GM23248 (cell line): ENCODE results near the gene KCNIP1. TPM values are rescaled to one million over a fixed set of nuclear protein-coding genes. Genes with fewer than 3 reads are reported as not detected.

Source experiments
- DNase-seq: peaks from one replicate; pipeline ENCODE4 v3.0.0-alpha.2; 2015
- H2AFZ ChIP-seq: fragments of 200-600 bp; sonication (generic); 2 replicates; pipeline ENCODE4 v1.6.1; 2016; ENCODE audit warnings: antibody characterized with exemption
- H3F3A ChIP-seq: fragments of 200-600 bp; sonication (generic); 2 replicates; pipeline ENCODE4 v1.6.1; 2016; ENCODE audit warnings: mild to moderate bottlenecking, antibody characterized with exemption, mixed run types; ENCODE audit not compliant: insufficient read depth
- H3K27ac ChIP-seq: fragments of 200-600 bp; sonication (generic); 2 replicates; pipeline ENCODE4 v1.5.1; 2016; ENCODE audit warnings: mild to moderate bottlenecking
- H3K27me3 ChIP-seq: fragments of 200-600 bp; sonication (generic); replicated peaks from 2 replicates; pipeline ENCODE4 v1.6.1; 2016; ENCODE audit warnings: mild to moderate bottlenecking; ENCODE audit not compliant: insufficient read depth
- H3K36me3 ChIP-seq: fragments of 200-600 bp; sonication (generic); 2 replicates; pipeline ENCODE4 v1.6.1; 2016; ENCODE audit warnings: low read depth, mild to moderate bottlenecking
- H3K4me1 ChIP-seq: fragments of 200-600 bp; sonication (generic); 2 replicates; pipeline ENCODE4 v1.6.1; 2016; ENCODE audit warnings: mild to moderate bottlenecking; ENCODE audit not compliant: insufficient read depth
- H3K4me2 ChIP-seq: fragments of 200-600 bp; sonication (generic); one replicate; pipeline ENCODE4 v1.6.1; 2016; ENCODE audit warnings: mild to moderate bottlenecking; ENCODE audit not compliant: unreplicated experiment
- H3K4me3 ChIP-seq: fragments of 200-600 bp; sonication (generic); 2 replicates; pipeline ENCODE4 v1.5.1; 2016; ENCODE audit warnings: mild to moderate bottlenecking
- H3K79me2 ChIP-seq: fragments of 200-600 bp; sonication (generic); 2 replicates; pipeline ENCODE4 v1.6.1; 2016; ENCODE audit warnings: mild to moderate bottlenecking; ENCODE audit not compliant: insufficient read depth
- H3K9ac ChIP-seq: fragments of 200-600 bp; sonication (generic); 2 replicates; pipeline ENCODE4 v1.6.1; 2016; ENCODE audit warnings: mild to moderate bottlenecking
- H3K9me2 ChIP-seq: fragments of 200-600 bp; sonication (generic); 2 replicates; pipeline ENCODE4 v1.6.1; 2016; ENCODE audit warnings: mixed run types, mild to moderate bottlenecking, moderate library complexity; ENCODE audit not compliant: insufficient read depth
- H3K9me3 ChIP-seq: fragments of 200-600 bp; sonication (generic); one replicate; pipeline ENCODE4 v1.6.1; 2017; ENCODE audit warnings: low read depth
- H4K20me1 ChIP-seq: fragments of 200-600 bp; sonication (generic); 2 replicates; pipeline ENCODE4 v1.6.0; 2016; ENCODE audit not compliant: insufficient read depth
- EZH2 ChIP-seq: fragments of 200-600 bp; sonication (generic); IDR thresholded peaks from 2 replicates; pipeline ENCODE4 v1.6.1; 2018; ENCODE audit warnings: antibody characterized with exemption, mild to moderate bottlenecking; ENCODE audit not compliant: insufficient read depth, poor library complexity, severe bottlenecking
- EZH2phosphoT487 ChIP-seq: fragments of 200-600 bp; sonication (generic); IDR thresholded peaks from 2 replicates; pipeline ENCODE4 v1.6.1; 2018; ENCODE audit warnings: antibody characterized with exemption, moderate library complexity, mild to moderate bottlenecking, low read depth; ENCODE audit not compliant: insufficient read depth
- whole genome bisulfite sequencing, 2 experiments: methylation state at CpG; one replicate each; pipeline ENCODE4 v1.1.6; 2015 to 2017; ENCODE audit warnings: low lambda C conversion rate in 2 of 2, low coverage in 1 of 2; ENCODE audit errors: missing lambda C conversion rate in 2 of 2; 5-methylcytosine and 5-hydroxymethylcytosine counted together
- in situ Hi-C: fragments of 300-500 bp; cut with MboI; formaldehyde crosslinking; loops from 2 replicates; pipeline ENCODE4 v1.15.0; 2020
- polyA plus RNA-seq: library from polyadenylated mRNA; unstranded; fragments of >200 nt; fragmentation: Nextera tagmentation; extraction: Ambion mirVana; gene quantifications from 2 replicates; pipeline ENCODE4 v1.2.1, GENCODE V29; 2016
- total RNA-seq: library from RNA; depleted of rRNA; stranded (reverse); fragments of >200 nt; shearing (Covaris generic); gene quantifications from 2 replicates; pipeline ENCODE4 v1.2.3, GENCODE V29; 2014

The KCNIP1 gene
- total and polyA plus RNA-seq, 2 experiments from 2014 or later = not detected

DNA sequence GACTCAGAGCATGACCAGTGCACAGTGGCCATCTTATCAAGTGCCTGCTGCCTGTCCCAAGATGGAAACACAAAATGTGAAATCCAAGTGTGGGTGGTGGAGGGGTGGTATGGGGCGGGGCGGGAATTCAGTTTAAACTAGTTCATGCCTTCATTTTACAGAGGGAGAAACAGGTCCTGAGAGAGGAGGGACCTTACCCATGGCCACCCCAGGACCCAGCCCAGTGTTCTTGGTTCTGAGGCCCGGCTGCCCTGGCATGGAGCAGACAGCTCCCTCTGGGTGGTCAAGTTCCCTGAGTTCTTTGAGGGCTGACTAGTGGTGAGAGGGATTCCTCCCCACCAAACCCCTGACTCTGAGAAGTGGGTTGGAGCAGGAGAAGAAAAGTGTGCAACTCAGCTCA is 20.8 kb downstream of the KCNIP1 start:
- in situ Hi-C loops = no loop called here
- WGBS, 2 experiments = 57 to 59% methylated on average over 3 of the region's 3 CpGs
- Histone ChIP-seq H3K36me3 (no peaks in the 10 kb centered on the region), H3K79me2 (no peaks in the 10 kb centered on the region), H3K4me2 (no peak overlapping the region), H4K20me1 (no peaks in the 10 kb centered on the region), H3K9me2 (no peaks in the 10 kb centered on the region), H2AFZ (no peak overlapping the region), H3F3A (peaks cover 14% of the 10 kb centered on the region), H3K27ac (no peak overlapping the region), H3K9me3 (no peaks in the 10 kb centered on the region), H3K4me1 (peaks cover 16% of the 10 kb centered on the region), H3K4me3 (no peak overlapping the region), H3K9ac (no peak overlapping the region), H3K27me3 (peaks cover 46% of the 10 kb centered on the region)
- TF ChIP-seq EZH2phosphoT487 (no peak), EZH2 (no peak)
- DNase-seq = no peak

DNA sequence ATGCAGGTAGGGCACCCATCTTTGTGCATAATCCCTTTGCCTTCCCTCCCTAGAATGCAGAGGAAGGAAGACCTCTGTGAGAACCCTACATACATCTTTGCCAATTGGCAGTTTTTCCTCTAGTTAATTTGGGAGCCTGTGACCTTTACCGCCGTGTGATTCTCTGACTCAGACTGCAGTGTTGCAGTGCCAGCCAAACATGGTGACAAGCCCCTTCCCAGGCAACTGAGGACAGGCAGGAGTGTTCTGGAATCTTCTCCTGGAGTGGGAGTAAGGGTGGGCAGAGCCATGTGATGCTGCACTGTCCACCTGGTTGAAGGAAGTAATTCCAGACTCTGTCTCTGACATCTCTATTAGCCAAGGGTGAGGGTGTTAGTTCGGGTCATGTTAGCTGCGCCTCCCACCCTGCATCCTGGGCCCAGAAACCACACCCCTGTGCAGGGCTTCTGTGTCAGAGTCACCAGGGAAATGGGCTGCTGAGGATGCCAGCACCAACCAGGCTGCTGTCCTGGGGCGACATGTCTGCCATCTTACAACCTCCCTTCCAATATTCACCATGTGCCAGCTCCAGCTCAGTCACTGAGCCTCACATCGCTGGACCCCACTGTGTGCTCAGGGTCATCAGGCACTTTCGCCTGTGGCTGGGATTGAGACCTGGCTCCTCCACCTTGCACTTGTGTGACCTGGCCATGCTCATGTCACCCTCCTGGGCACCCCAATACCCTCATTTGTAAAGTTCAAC is 21.8 kb downstream of the KCNIP1 start:
- Histone ChIP-seq H3F3A (peaks cover 14% of the 10 kb centered on the region), H3K4me2 (no peak overlapping the region), H3K9me3 (no peaks in the 10 kb centered on the region), H3K79me2 (no peaks in the 10 kb centered on the region), H3K4me3 (no peak overlapping the region), H3K9ac (no peak overlapping the region), H3K27me3 (peaks cover 47% of the 10 kb centered on the region), H3K9me2 (no peaks in the 10 kb centered on the region), H2AFZ (no peak overlapping the region), H3K36me3 (no peaks in the 10 kb centered on the region), H3K27ac (no peak overlapping the region), H3K4me1 (peaks cover 16% of the 10 kb centered on the region), H4K20me1 (no peaks in the 10 kb centered on the region)
- no peak for DNase-seq
- TF ChIP-seq EZH2phosphoT487 (no peak), EZH2 (no peak)
- in situ Hi-C loops = no loop called here
- WGBS, 2 experiments = 79 to 83% methylated on average over 7 of the region's 7 CpGs

GRCh38 chr5:170527991-170528390 is 24.2 kb downstream of the KCNIP1 start:
- Histone ChIP-seq H3K27ac (no peak overlapping the region), H3K9me2 (no peaks in the 10 kb centered on the region), H3K9ac (no peak overlapping the region), H3K4me3 (no peak overlapping the region), H3K4me1 (peaks cover 3% of the 10 kb centered on the region; the same call in 1 of the 2 replicates), H3F3A (no peaks in the 10 kb centered on the region), H2AFZ (no peak overlapping the region), H4K20me1 (no peaks in the 10 kb centered on the region), H3K36me3 (no peaks in the 10 kb centered on the region), H3K4me2 (no peak overlapping the region), H3K79me2 (no peaks in the 10 kb centered on the region), H3K9me3 (no peaks in the 10 kb centered on the region), H3K27me3 (peaks cover 55% of the 10 kb centered on the region)
- no peak for DNase-seq
- WGBS, 2 experiments = 42 to 48% methylated on average over 2 to 3 of the region's 3 CpGs
- TF ChIP-seq EZH2 (no peak), EZH2phosphoT487 (no peak)
- in situ Hi-C loops = no loop called here

- Histone ChIP-seq H3K4me3 (no peak overlapping the region), H4K20me1 (no peaks in the 10 kb centered on the region), H3K9me2 (no peaks in the 10 kb centered on the region), H3K36me3 (no peaks in the 10 kb centered on the region), H3K4me1 (no peaks in the 10 kb centered on the region), H3K9me3 (no peaks in the 10 kb centered on the region), H2AFZ (no peak overlapping the region), H3K79me2 (no peaks in the 10 kb centered on the region), H3K9ac (no peak overlapping the region), H3F3A (no peaks in the 10 kb centered on the region), H3K27ac (no peak overlapping the region), H3K27me3 (peaks cover 61% of the 10 kb centered on the region), H3K4me2 (no peak overlapping the region)
- in situ Hi-C loops = no loop called here
- WGBS, 2 experiments = 37 to 65% methylated on average over 1 of the region's 1 CpG
- TF ChIP-seq EZH2phosphoT487 = no peak
- TF ChIP-seq EZH2 = no peak
- DNase-seq = no peak
These were observed 25.2 kb downstream of the KCNIP1 start for GRCh38 chr5:170528976-170529375.

- peaks cover 59% of the 10 kb centered on the region for H3K27me3 ChIP-seq
- H3K9me2 ChIP-seq = no peaks in the 10 kb centered on the region
- TF ChIP-seq EZH2phosphoT487 (no peak), EZH2 (no peak)
- no peaks in the 10 kb centered on the region for H3F3A ChIP-seq
- H3K79me2 ChIP-seq = no peaks in the 10 kb centered on the region
- no peak overlapping the region for H3K9ac ChIP-seq
- no peaks in the 10 kb centered on the region for H3K36me3 ChIP-seq
- H2AFZ ChIP-seq = no peak overlapping the region
- no peak overlapping the region for H3K27ac ChIP-seq
- no peaks in the 10 kb centered on the region for H3K4me1 ChIP-seq
- H3K9me3 ChIP-seq = no peaks in the 10 kb centered on the region
- no peak overlapping the region for H3K4me2 ChIP-seq
- H3K4me3 ChIP-seq = no peak overlapping the region
- WGBS, 2 experiments = 42 to 46% methylated on average over 3 of the region's 3 CpGs
- no peaks in the 10 kb centered on the region for H4K20me1 ChIP-seq
- in situ Hi-C loops = no loop called here
- no peak for DNase-seq
These were observed 29.1 kb downstream of the KCNIP1 start for GRCh38 chr5:170532935-170533334.
